HCT116 (cell line): ENCODE measurements around the gene NOS3. TPM values are rescaled to one million over a fixed set of nuclear protein-coding genes. Genes with fewer than 3 reads are reported as not detected.

Source experiments
- ATAC-seq: fragments of 200-7000 bp; cut with Tn5 transposase; 2 replicates; pipeline ENCODE4 v1.9.1; 2020; ENCODE audit warnings: mild to moderate bottlenecking, moderate library complexity
- BruUV-seq: library from RNA; stranded (reverse); fragments of 400-500 nt; replicated peaks from 2 replicates; lab custom pipeline; 2021; lab: Mats Ljungman, UMichigan
- CTCF ChIA-PET: fragments of 300-600 bp; sonication (Branson Sonifier 250); formaldehyde crosslinking; loops from one replicate; lab custom pipeline; 2021; ENCODE audit warnings: antibody characterized with exemption; lab: Charles Lee
- POLR2A ChIA-PET: fragments of 300-600, 350-600 bp; sonication (Branson Sonifier 250); formaldehyde crosslinking; loops from one replicate; lab custom pipeline; 2021; ENCODE audit warnings: antibody characterized with exemption; lab: Charles Lee
- RAD21 ChIA-PET, 2 experiments: fragments of 300-600 bp; sonication (Branson Sonifier 250); formaldehyde crosslinking; loops; one replicate each; lab custom pipeline; 2023; ENCODE audit warnings: low total read pairs in 2 of 2; ENCODE audit not compliant: uncharacterized antibody in 2 of 2, unreplicated experiment in 2 of 2, low non-redundant PET in 1 of 2; lab: Charles Lee
- DNase-seq: peaks from one replicate; pipeline ENCODE4 v3.0.0-alpha.2; 2010; ENCODE audit warnings: low read depth, low spot score
- H2AFZ ChIP-seq: fragments of 200-600 bp; shearing (Covaris generic), sonication (generic); 2 replicates; pipeline ENCODE4 v1.6.1; 2017; ENCODE audit warnings: low read depth, mixed run types, mixed read lengths, antibody characterized with exemption, low read length; ENCODE audit not compliant: poor library complexity, severe bottlenecking
- H3K27ac ChIP-seq: 2 replicates; pipeline ENCODE4 v1.5.1; 2012; ENCODE audit warnings: low read depth, low read length
- H3K27me3 ChIP-seq: fragments of 200-600 bp; sonication (generic); 2 replicates; pipeline ENCODE4 v1.6.1; 2016; ENCODE audit warnings: mixed run types, low read length, mixed read lengths; ENCODE audit not compliant: insufficient read depth
- H3K36me3 ChIP-seq, 2 experiments: fragments of 200-500 bp in 1 of 2; fragments of 200-600 bp in 1 of 2; sonication (Bioruptor generic) in 1 of 2; sonication (generic) in 1 of 2; 2 replicates each; pipeline versions ENCODE4 v1.5.1 to v1.6.1; 2014 to 2016; ENCODE audit warnings: low read length in 2 of 2, inconsistent platforms in 1 of 2, mixed read lengths in 1 of 2, mixed run types in 1 of 2; ENCODE audit not compliant: insufficient read depth in 2 of 2, control insufficient read depth in 1 of 2
- H3K4me1 ChIP-seq, 2 experiments: fragments of 200-600 bp in 1 of 2; sonication (generic) in 1 of 2; 2 replicates each; pipeline versions ENCODE4 v1.5.1 to v1.6.1; 2012 to 2017; ENCODE audit warnings: low read length in 2 of 2, inconsistent platforms in 1 of 2, mild to moderate bottlenecking in 1 of 2, mixed read lengths in 1 of 2, mixed run types in 1 of 2, moderate library complexity in 1 of 2; ENCODE audit not compliant: insufficient read depth in 2 of 2, control insufficient read depth in 1 of 2
- H3K4me2 ChIP-seq: fragments of 200-600 bp; sonication (generic); 2 replicates; pipeline ENCODE4 v1.6.1; 2017; ENCODE audit warnings: mixed run types, low read length, mixed read lengths
- H3K4me3 ChIP-seq, 2 experiments: fragments of 200-600 bp in 1 of 2; sonication (generic) in 1 of 2; replicated peaks in 1 of 2; 2 replicates each; pipeline ENCODE4 v1.5.1; 2011 to 2016; ENCODE audit warnings: low read length in 2 of 2, control low read depth in 1 of 2, low read depth in 1 of 2, mild to moderate bottlenecking in 1 of 2, mixed read lengths in 1 of 2, mixed run types in 1 of 2
- H3K79me2 ChIP-seq: fragments of 200-600 bp; sonication (generic); 2 replicates; pipeline ENCODE4 v1.6.1; 2017; ENCODE audit warnings: mild to moderate bottlenecking, mixed run types, low read length, moderate library complexity, mixed read lengths; ENCODE audit not compliant: insufficient read depth
- H3K9ac ChIP-seq: fragments of 200-600 bp; sonication (generic); 2 replicates; pipeline ENCODE4 v1.6.1; 2016; ENCODE audit warnings: low read length, mixed read lengths
- H3K9me2 ChIP-seq: fragments of 200-600 bp; sonication (generic), shearing (Covaris generic); 2 replicates; pipeline ENCODE4 v1.6.1; 2017; ENCODE audit warnings: mixed run types, mild to moderate bottlenecking, moderate library complexity; ENCODE audit not compliant: insufficient read depth
- H3K9me3 ChIP-seq, 2 experiments: fragments of 200-500 bp in 1 of 2; fragments of 200-600 bp in 1 of 2; sonication (Bioruptor generic) in 1 of 2; sonication (generic) in 1 of 2; 2 replicates each; pipeline ENCODE4 v1.6.1; 2014 to 2017; ENCODE audit warnings: low read length in 2 of 2, mixed read lengths in 2 of 2, inconsistent platforms in 1 of 2, low read depth in 1 of 2, mild to moderate bottlenecking in 1 of 2, mixed run types in 1 of 2, moderate library complexity in 1 of 2; ENCODE audit not compliant: control insufficient read depth in 1 of 2, insufficient read depth in 1 of 2
- H4K20me1 ChIP-seq: fragments of 200-600 bp; sonication (generic), shearing (Covaris generic); 2 replicates; pipeline ENCODE4 v1.6.1; 2017; ENCODE audit warnings: mixed run types, mild to moderate bottlenecking, moderate library complexity; ENCODE audit not compliant: insufficient read depth
- CEBPB ChIP-seq: IDR thresholded peaks from 2 replicates; pipeline ENCODE4 v1.6.1; 2012; ENCODE audit warnings: low read depth
- EGR1 ChIP-seq: IDR thresholded peaks from 2 replicates; pipeline ENCODE4 v1.6.1; 2012; ENCODE audit warnings: low read depth
- FOSL1 ChIP-seq: IDR thresholded peaks from 2 replicates; pipeline ENCODE4 v1.6.1; 2012; ENCODE audit warnings: low read depth
- POLR2AphosphoS5 ChIP-seq: IDR thresholded peaks from 2 replicates; pipeline ENCODE4 v1.6.1; 2011; ENCODE audit warnings: mild to moderate bottlenecking, low read depth, low read length, moderate library complexity
- TCF7L2 ChIP-seq: IDR thresholded peaks from 2 replicates; pipeline ENCODE4 v1.7.0; 2011; ENCODE audit warnings: borderline replicate concordance, inconsistent platforms; ENCODE audit not compliant: insufficient read depth, insufficient read length; ENCODE audit errors: extremely low read depth
- intact Hi-C: fragments of 100-400 bp; cut with micrococcal nuclease; formaldehyde crosslinking; loops from 2 replicates; pipeline ENCODE4 v1.10.0; 2022
- total RNA-seq: library from RNA; stranded (reverse); gene quantifications from one replicate; pipeline ENCODE4 v1.2.1, GENCODE V29; 2021; ENCODE audit not compliant: unreplicated experiment
- TF ChIP-seq, protein P1 (sequence below): IDR thresholded peaks from 2 replicates; pipeline ENCODE4 v1.6.1; 2011; ENCODE audit warnings: mild to moderate bottlenecking, low read length, moderate library complexity; ENCODE audit not compliant: insufficient replicate concordance; ENCODE audit errors: extremely low read depth
- TF ChIP-seq, protein P2 (sequence below): IDR thresholded peaks from 2 replicates; pipeline ENCODE4 v1.6.1; 2012; ENCODE audit warnings: low read depth

NOS3 gene
- total RNA-seq, 1 experiment from 2014 or later: 35.8 TPM

DNA sequence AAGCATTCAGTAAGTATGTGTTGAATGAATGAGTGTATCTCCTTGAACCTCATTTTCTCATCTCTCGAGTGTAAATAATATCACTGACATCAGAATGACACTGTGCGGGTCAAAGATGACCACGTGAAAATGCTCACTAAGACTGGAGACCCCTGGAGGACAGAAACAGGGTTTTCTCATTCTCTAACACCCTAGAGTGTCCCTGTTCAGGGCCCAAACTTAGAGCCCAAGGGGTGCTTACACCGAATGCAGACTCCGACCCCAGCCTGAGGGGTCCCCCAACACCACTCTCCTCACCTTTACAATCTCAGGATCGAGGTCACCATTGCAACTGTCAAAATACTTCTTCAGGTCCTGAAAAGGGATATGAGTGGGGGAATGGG is 65.5 kb downstream of the NOS3 start:
- no TSS peak for BruUV-seq
- H4K20me1 ChIP-seq: no peaks in the 10 kb centered on the region
- ChIA-PET POLR2A (no interaction called here), RAD21 (no interaction called here), CTCF (no interaction called here)
- DNase-seq (no peak), ATAC-seq (no peak)
- H3K36me3 ChIP-seq: no peaks in the 10 kb centered on the region
- H3K9ac ChIP-seq: no peak overlapping the region
- H3K27me3 ChIP-seq: no peaks in the 10 kb centered on the region
- no peaks in the 10 kb centered on the region for H3K9me3 ChIP-seq
- H3K4me3 ChIP-seq: no peak overlapping the region
- intact Hi-C loops: no loop called here
- TF ChIP-seq, protein P1, sequence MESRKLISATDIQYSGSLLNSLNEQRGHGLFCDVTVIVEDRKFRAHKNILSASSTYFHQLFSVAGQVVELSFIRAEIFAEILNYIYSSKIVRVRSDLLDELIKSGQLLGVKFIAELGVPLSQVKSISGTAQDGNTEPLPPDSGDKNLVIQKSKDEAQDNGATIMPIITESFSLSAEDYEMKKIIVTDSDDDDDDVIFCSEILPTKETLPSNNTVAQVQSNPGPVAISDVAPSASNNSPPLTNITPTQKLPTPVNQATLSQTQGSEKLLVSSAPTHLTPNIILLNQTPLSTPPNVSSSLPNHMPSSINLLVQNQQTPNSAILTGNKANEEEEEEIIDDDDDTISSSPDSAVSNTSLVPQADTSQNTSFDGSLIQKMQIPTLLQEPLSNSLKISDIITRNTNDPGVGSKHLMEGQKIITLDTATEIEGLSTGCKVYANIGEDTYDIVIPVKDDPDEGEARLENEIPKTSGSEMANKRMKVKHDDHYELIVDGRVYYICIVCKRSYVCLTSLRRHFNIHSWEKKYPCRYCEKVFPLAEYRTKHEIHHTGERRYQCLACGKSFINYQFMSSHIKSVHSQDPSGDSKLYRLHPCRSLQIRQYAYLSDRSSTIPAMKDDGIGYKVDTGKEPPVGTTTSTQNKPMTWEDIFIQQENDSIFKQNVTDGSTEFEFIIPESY: no peak
- TF ChIP-seq CEBPB (no peak), EGR1 (no peak), TCF7L2 (no peak), POLR2AphosphoS5 (no peak), FOSL1 (no peak)
- TF ChIP-seq, protein P2, sequence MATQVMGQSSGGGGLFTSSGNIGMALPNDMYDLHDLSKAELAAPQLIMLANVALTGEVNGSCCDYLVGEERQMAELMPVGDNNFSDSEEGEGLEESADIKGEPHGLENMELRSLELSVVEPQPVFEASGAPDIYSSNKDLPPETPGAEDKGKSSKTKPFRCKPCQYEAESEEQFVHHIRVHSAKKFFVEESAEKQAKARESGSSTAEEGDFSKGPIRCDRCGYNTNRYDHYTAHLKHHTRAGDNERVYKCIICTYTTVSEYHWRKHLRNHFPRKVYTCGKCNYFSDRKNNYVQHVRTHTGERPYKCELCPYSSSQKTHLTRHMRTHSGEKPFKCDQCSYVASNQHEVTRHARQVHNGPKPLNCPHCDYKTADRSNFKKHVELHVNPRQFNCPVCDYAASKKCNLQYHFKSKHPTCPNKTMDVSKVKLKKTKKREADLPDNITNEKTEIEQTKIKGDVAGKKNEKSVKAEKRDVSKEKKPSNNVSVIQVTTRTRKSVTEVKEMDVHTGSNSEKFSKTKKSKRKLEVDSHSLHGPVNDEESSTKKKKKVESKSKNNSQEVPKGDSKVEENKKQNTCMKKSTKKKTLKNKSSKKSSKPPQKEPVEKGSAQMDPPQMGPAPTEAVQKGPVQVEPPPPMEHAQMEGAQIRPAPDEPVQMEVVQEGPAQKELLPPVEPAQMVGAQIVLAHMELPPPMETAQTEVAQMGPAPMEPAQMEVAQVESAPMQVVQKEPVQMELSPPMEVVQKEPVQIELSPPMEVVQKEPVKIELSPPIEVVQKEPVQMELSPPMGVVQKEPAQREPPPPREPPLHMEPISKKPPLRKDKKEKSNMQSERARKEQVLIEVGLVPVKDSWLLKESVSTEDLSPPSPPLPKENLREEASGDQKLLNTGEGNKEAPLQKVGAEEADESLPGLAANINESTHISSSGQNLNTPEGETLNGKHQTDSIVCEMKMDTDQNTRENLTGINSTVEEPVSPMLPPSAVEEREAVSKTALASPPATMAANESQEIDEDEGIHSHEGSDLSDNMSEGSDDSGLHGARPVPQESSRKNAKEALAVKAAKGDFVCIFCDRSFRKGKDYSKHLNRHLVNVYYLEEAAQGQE: no peak
- H3K4me2 ChIP-seq: no peak overlapping the region
- H3K79me2 ChIP-seq: peaks cover 16% of the 10 kb centered on the region
- H3K4me1 ChIP-seq: peaks cover 15 to 30% of the 10 kb centered on the region in 2 experiments
- no peak overlapping the region for H2AFZ ChIP-seq
- H3K9me2 ChIP-seq: no peaks in the 10 kb centered on the region
- H3K27ac ChIP-seq: no peak overlapping the region
